GM12875 (cell line): ENCODE data around the gene SLC49A4.

Experiments used
- H3K4me3 ChIP-seq: one replicate; pipeline ENCODE4 v1.5.1; 2011; ENCODE audit warnings: low read depth, low read length, control low read depth
- TF ChIP-seq, protein P1 (sequence below): IDR thresholded peaks from 2 replicates; pipeline ENCODE4 v1.5.1; 2011; ENCODE audit warnings: low read depth, mild to moderate bottlenecking, control low read depth, inconsistent platforms, low read length, moderate library complexity, borderline replicate concordance; ENCODE audit not compliant: insufficient read depth

Gene SLC49A4

DNA sequence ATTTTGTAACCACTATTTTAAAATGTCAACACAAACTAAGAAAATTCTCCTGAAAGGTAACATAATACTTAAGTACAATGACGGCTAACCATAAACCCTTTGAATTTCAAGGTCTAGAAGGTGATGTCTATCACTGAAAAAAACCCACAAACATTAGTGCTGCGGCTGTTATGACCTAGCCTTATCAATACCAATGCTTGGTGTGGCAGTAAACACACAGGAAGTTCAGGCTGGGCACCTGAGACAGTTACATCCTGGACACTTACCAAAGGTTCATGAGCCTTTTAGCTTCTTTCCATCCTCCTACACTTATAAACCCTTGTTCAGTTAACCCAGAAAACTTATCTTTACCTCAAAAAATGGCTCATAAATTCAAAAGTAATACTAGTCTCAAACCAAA is 7.0 kb upstream of the SLC49A4 start:
- no peak overlapping the region for H3K4me3 ChIP-seq
- TF ChIP-seq, protein P1, sequence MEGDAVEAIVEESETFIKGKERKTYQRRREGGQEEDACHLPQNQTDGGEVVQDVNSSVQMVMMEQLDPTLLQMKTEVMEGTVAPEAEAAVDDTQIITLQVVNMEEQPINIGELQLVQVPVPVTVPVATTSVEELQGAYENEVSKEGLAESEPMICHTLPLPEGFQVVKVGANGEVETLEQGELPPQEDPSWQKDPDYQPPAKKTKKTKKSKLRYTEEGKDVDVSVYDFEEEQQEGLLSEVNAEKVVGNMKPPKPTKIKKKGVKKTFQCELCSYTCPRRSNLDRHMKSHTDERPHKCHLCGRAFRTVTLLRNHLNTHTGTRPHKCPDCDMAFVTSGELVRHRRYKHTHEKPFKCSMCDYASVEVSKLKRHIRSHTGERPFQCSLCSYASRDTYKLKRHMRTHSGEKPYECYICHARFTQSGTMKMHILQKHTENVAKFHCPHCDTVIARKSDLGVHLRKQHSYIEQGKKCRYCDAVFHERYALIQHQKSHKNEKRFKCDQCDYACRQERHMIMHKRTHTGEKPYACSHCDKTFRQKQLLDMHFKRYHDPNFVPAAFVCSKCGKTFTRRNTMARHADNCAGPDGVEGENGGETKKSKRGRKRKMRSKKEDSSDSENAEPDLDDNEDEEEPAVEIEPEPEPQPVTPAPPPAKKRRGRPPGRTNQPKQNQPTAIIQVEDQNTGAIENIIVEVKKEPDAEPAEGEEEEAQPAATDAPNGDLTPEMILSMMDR = no peak

DNA sequence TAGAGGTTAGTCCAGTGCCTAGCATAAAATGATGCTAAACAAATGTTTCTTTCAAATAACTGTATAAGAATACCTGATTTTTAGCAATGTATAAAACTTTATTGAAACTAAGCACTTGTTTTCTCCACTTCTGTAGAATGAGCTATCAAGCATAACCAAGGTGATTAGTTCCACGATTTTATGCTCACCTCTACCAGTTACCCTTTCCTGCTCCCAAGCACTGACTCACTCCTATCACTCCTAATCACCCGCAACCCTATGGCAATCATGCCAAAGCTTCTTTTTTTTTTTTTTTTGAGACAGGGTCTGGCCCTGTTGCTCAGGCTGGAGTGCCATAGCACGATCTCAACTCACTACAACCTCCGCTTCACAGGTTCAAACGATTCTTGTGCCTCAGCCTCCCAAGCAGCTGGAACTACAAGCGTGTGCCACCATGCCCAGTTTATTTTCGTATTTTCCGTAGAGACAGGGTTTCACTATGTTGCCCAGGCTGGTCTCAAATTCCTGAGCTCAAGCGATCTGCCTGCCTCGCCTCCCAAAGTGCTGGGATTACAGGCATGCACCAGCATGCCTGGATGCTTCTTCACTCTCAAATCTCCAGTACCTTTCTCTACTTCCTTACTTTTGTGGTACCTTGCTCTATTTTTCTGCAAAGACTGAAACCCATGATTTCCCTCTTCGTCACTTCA is 5.1 kb upstream of the SLC49A4 start:
- no peak overlapping the region for H3K4me3 ChIP-seq
- TF ChIP-seq, protein P1 = no peak

DNA sequence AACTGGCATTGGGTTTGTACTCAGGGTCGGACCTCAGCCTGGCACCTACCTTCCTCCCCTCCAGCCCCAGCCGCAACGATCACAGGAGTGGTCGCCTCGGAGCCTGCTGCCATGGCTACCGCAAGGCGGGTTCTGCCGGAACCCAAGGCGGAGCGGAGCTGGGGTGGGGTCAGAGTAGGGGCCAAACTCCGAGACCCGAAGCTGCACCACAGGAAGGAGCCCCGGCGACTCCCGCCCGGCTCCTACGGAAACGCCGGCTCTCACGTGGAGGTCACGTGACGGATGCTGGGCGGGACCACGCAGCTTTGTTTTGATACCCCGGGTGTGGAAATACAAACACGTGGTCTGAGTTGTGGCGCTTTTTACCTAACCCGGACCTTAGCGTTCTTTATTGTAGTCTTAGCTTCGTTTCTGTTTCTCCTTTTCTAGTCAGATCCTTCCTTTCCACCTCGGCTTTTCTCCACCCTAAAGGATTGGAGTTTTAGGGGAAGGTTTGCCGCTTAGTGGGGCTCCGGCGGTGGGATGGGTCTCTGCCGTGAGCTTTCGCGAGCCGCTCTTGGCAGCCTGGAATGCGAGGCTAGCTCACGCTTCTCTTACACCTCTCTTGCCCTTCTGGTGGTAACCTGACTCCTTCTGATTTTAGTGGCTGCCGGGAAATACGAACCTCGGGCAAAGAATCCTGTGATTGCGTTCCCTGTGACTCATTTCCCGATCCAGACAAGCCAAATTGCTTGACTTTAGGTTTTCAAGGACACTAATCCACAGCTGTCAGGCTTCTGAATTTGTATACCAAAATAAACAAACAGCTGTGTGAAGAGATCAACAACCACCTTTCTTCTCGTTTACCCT is 1.1 kb upstream of the SLC49A4 start, which contains the start of gene HSPBAP1:
Gene HSPBAP1, minus strand, starts transcription at position 264 of the 849 bp plus-strand sequence. Its CDS starts 151 bp downstream, at position 113.
- TF ChIP-seq, protein P1 = no peak
- peak within 1 kb of the TSS; percentile 90 for H3K4me3 ChIP-seq

DNA sequence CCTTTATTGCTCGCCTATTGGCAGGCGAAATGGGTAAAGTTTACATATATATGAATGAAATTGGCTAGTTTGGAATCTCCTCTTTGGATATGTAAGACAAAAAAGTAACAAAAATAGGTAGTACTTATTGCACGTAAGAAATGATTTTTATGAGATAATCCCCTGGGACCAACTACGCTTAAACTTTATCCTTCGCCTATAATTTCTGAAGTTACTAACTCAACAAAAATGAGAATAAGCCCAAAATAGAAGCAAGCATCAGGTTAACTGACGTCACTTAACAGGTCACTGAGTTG is 438 bp upstream of the SLC49A4 start:
- TF ChIP-seq, protein P1 = no peak
- H3K4me3 ChIP-seq = peak overlapping the region; percentile 90

DNA sequence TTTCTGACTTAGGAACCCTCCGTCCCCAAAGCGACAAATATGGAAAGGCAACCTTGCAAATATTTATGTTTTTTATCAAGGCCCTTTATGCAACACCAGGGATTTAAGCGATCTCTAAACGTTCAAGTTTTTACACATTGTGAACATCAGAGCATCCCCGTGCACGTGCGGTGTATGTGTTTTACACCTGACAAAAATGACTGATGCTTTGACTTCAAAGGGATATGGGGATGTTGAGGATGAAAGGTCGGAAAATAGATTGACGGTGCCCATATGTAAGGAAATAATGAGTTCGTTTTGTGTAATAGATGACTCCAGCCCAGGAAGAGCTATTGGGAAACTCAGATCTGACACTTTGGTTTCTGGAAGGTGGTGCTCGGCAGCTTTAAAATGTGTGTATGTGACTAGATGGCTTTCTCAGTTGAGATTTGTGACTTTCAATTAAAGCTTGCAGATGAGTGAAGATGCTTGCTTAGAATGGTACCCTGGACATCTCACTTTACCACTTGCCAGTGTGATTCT is 866 bp downstream of the SLC49A4 start:
- TF ChIP-seq, protein P1 = no peak
- peak overlapping the region; percentile 90 for H3K4me3 ChIP-seq

DNA sequence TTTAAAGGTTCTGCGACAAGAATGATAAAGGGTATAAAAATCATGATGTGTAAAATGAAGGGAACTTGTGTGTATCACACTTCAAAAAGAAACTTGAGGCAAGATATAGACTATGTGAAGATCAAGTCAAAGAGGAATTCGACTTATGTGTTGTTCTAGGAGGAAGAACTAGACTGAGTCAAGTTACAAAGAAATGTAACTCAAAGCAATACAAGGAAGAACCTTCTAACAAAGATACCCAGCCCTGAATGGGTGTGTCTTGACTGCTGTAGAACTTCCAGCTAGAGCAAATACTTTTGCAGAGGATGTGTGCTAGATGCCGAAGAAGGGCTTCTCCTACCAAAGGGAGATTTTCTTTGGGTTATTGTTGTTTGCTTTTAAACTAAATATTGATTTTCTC is 2.4 kb downstream of the SLC49A4 start:
- no peak overlapping the region for H3K4me3 ChIP-seq
- TF ChIP-seq, protein P1 = no peak
